ENCODE results near the gene PCSK4. TPM values are rescaled to one million over a fixed set of nuclear protein-coding genes. Genes with fewer than 3 reads are reported as not detected.

The PCSK4 gene
- total and polyA plus RNA-seq, 2 of the 13 experiments (the other 11 are each of a cell fraction or from before 2014, with no cell fraction given) = 2.0 to 2.7 TPM

DNA sequence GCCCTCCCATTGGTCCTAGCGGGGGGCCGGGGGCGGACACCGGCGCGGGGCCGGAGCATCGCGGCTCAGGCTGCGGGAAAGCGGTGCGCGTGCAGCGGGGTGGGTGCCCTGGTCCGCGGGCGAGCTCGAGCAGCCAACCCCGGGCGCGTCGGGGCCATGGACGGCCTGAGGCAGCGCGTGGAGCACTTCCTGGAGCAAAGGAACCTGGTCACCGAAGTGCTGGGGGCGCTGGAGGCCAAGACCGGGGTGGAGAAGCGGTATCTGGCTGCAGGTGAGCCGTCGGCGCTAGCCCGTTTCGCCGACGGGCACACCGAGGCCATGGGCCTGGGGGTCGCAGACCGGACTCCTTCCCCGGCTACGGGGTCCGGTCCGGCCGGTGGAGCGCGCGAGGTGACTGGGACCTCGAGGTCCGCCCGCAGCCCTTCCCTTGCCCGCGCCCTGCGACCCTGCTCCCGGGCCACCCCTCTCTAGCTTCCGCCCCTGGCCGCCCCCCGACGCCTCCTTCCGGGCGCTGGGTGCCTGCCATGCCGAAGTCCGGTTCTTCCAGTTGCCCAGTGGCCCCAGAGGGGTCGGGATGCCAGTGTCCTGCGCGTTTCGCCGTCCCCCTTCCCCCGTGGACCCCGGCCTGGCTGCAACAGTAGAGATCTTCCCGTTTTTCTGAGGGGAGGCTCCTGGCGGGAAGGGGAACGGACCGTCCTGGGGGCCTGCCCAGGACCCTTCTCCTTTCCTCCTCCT is 1.1 kb upstream of the PCSK4 start, which contains the start of gene REEP6 (continued):
- TF ChIP-seq ZNF724P (CRISPR knock-in tag; IDR thresholded peaks at IDR 0.05; ENCODE audit: borderline replicate concordance) (peak; percentile 79; the same call in 1 of the 2 replicates), ZNF230 (CRISPR knock-in tag; IDR thresholded peaks at IDR 0.05) (no peak), FOXA1 (IDR thresholded peaks at IDR 0.05) (no peak), FOXA1 (CRISPR knock-in tag; IDR thresholded peaks at IDR 0.05) (no peak), ZNF10 (CRISPR knock-in tag; IDR thresholded peaks at IDR 0.05; ENCODE audit: borderline replicate concordance, low read depth) (no peak), ISL2 (CRISPR knock-in tag; IDR thresholded peaks at IDR 0.05) (0 out of 2 replicates have a peak, but pooled peaks have one; percentile 36), IKZF4 (CRISPR knock-in tag; IDR thresholded peaks at IDR 0.05; ENCODE audit: borderline replicate concordance, low read depth, not compliant biosample characterization) (peak; percentile 80), KDM2A (CRISPR knock-in tag; IDR thresholded peaks at IDR 0.05; ENCODE audit: borderline replicate concordance, low read depth) (no peak; the same call in 1 of the 2 replicates), GFI1 (CRISPR knock-in tag; IDR thresholded peaks at IDR 0.05; ENCODE audit: borderline replicate concordance) (peak; percentile 56; the same call in 1 of the 2 replicates), SNAPC2 (CRISPR knock-in tag; IDR thresholded peaks at IDR 0.05) (0 out of 2 replicates have a peak, but pooled peaks have one; percentile 65), SMYD3 (CRISPR knock-in tag; IDR thresholded peaks at IDR 0.05) (no peak), GTF3A (CRISPR knock-in tag; conservative IDR thresholded peaks at IDR 0.05) (no peak), ZNF790 (CRISPR knock-in tag; IDR thresholded peaks at IDR 0.05; ENCODE audit: borderline replicate concordance) (no peak; the same call in 1 of the 2 replicates), ZFP41 (CRISPR knock-in tag; IDR thresholded peaks at IDR 0.05; ENCODE audit: borderline replicate concordance) (peak; percentile 71; the same call in 1 of the 2 replicates), THYN1 (CRISPR knock-in tag; IDR thresholded peaks at IDR 0.05; ENCODE audit: borderline replicate concordance, low read depth) (no peak), REPIN1 (CRISPR knock-in tag; IDR thresholded peaks at IDR 0.05; ENCODE audit: borderline replicate concordance, low read depth) (peak; percentile 61; the same call in 1 of the 2 replicates), KDM5B (CRISPR knock-in tag; IDR thresholded peaks at IDR 0.05; ENCODE audit: borderline replicate concordance) (peak; percentile 52), MAFF (IDR thresholded peaks at IDR 0.05; ENCODE audit: low read depth, low read length) (no peak), ZNF652 (CRISPR knock-in tag; IDR thresholded peaks at IDR 0.05; ENCODE audit: borderline replicate concordance, low read depth) (no peak), FOXA3 (CRISPR knock-in tag; IDR thresholded peaks at IDR 0.05) (0 out of 2 replicates have a peak, but pooled peaks have one; percentile 18), CHCHD3 (CRISPR knock-in tag; IDR thresholded peaks at IDR 0.05) (0 out of 2 replicates have a peak, but pooled peaks have one; percentile 40)
- TF ChIP-seq, protein P1, sequence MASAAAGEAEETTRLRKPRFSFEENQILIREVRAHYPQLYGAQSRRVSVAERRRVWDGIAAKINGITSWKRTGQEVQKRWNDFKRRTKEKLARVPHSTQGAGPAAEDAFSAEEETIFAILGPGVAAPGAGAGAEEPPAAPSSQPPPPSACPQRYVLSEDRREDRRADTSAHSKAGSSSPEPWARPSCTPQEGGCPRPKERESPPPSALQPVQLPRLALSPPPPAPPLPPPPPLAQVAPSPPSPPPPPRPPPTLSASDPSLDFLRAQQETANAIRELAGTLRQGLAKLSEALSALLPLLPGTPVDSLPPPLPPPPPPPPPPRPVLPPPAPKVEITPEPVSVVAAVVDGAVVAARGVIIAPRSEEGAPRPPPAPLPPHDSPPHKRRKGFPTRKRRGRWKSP (CRISPR knock-in tag; IDR thresholded peaks at IDR 0.05) = 0 out of 2 replicates have a peak, but pooled peaks have one; percentile 55
- TF ChIP-seq, protein P2, sequence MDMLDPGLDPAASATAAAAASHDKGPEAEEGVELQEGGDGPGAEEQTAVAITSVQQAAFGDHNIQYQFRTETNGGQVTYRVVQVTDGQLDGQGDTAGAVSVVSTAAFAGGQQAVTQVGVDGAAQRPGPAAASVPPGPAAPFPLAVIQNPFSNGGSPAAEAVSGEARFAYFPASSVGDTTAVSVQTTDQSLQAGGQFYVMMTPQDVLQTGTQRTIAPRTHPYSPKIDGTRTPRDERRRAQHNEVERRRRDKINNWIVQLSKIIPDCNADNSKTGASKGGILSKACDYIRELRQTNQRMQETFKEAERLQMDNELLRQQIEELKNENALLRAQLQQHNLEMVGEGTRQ (IDR thresholded peaks at IDR 0.05; ENCODE audit: low read depth, low read length) = no peak
- TF ChIP-seq, protein P2 (CRISPR knock-in tag; IDR thresholded peaks at IDR 0.05; ENCODE audit: borderline replicate concordance) = no peak; the same call in 1 of the 2 replicates
- TF ChIP-seq, protein P3, sequence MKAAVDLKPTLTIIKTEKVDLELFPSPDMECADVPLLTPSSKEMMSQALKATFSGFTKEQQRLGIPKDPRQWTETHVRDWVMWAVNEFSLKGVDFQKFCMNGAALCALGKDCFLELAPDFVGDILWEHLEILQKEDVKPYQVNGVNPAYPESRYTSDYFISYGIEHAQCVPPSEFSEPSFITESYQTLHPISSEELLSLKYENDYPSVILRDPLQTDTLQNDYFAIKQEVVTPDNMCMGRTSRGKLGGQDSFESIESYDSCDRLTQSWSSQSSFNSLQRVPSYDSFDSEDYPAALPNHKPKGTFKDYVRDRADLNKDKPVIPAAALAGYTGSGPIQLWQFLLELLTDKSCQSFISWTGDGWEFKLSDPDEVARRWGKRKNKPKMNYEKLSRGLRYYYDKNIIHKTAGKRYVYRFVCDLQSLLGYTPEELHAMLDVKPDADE (CRISPR knock-in tag; IDR thresholded peaks at IDR 0.05) = peak; percentile 95; the same call in 1 of the 2 replicates
- TF ChIP-seq, protein P4, sequence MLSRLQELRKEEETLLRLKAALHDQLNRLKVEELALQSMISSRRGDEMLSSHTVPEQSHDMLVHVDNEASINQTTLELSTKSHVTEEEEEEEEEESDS (CRISPR knock-in tag; IDR thresholded peaks at IDR 0.05; ENCODE audit: borderline replicate concordance) = no peak

Measured in HepG2 (cell line).